GM19240 (cell line): ENCODE measurements around the gene PHKB.
"Not testable (repeated sequence)": the region's sequence is repeated elsewhere in the genome, so short reads cannot be mapped to it uniquely, and the experiment has no call there.

Experiments
- DNase-seq: peaks from one replicate; pipeline ENCODE4 v3.0.0; 2011; ENCODE audit warnings: low spot score; ENCODE audit not compliant: insufficient read length

Gene PHKB

GRCh38 chr16:47504599-47504998, 43.5 kb downstream of the PHKB start:
- DNase-seq: no peak

- no peak for DNase-seq
Measured at GRCh38 chr16:47506800-47507199, 45.7 kb downstream of the PHKB start.

GRCh38 chr16:47507701-47508100, 46.6 kb downstream of the PHKB start:
- DNase-seq: no peak

GRCh38 chr16:47511882-47512281, 50.8 kb downstream of the PHKB start:
- DNase-seq: no peak

- no peak for DNase-seq
Measured at GRCh38 chr16:47519037-47519436, 57.9 kb downstream of the PHKB start.

GRCh38 chr16:47519546-47519945, 58.4 kb downstream of the PHKB start:
- DNase-seq: no peak

- DNase-seq: no peak
Measured at GRCh38 chr16:47519996-47520679, 59.0 kb downstream of the PHKB start.

- DNase-seq: peak; percentile 46
Measured at GRCh38 chr16:47523342-47524006, 62.3 kb downstream of the PHKB start.

GRCh38 chr16:47524007-47524405, 62.9 kb downstream of the PHKB start:
- no peak for DNase-seq

GRCh38 chr16:47528431-47528830, 67.3 kb downstream of the PHKB start:
- no peak for DNase-seq

GRCh38 chr16:47533744-47534292, 72.7 kb downstream of the PHKB start:
- DNase-seq: no peak

- no peak for DNase-seq
Measured at GRCh38 chr16:47538472-47538871, 77.3 kb downstream of the PHKB start.

GRCh38 chr16:47539707-47540670, 78.9 kb downstream of the PHKB start:
- DNase-seq: not testable (repeated sequence)

- DNase-seq: not testable (repeated sequence)
Measured at GRCh38 chr16:47541135-47541534, 80.0 kb downstream of the PHKB start.

GRCh38 chr16:47544255-47544654, 83.1 kb downstream of the PHKB start:
- DNase-seq: not testable (repeated sequence)

GRCh38 chr16:47551185-47551584, 90.1 kb downstream of the PHKB start:
- not testable (repeated sequence) for DNase-seq

GRCh38 chr16:47551767-47552166, 90.6 kb downstream of the PHKB start:
- DNase-seq: not testable (repeated sequence)

- DNase-seq: no peak
Measured at GRCh38 chr16:47553853-47554564, 92.9 kb downstream of the PHKB start.

GRCh38 chr16:47554587-47554986, 93.5 kb downstream of the PHKB start:
- DNase-seq: not testable (repeated sequence)

GRCh38 chr16:47561286-47561685, 100.2 kb downstream of the PHKB start:
- no peak for DNase-seq

- no peak for DNase-seq
Measured at GRCh38 chr16:47562366-47562765, 101.2 kb downstream of the PHKB start.
